ENCODE measurements around the gene CPED1.

DNA sequence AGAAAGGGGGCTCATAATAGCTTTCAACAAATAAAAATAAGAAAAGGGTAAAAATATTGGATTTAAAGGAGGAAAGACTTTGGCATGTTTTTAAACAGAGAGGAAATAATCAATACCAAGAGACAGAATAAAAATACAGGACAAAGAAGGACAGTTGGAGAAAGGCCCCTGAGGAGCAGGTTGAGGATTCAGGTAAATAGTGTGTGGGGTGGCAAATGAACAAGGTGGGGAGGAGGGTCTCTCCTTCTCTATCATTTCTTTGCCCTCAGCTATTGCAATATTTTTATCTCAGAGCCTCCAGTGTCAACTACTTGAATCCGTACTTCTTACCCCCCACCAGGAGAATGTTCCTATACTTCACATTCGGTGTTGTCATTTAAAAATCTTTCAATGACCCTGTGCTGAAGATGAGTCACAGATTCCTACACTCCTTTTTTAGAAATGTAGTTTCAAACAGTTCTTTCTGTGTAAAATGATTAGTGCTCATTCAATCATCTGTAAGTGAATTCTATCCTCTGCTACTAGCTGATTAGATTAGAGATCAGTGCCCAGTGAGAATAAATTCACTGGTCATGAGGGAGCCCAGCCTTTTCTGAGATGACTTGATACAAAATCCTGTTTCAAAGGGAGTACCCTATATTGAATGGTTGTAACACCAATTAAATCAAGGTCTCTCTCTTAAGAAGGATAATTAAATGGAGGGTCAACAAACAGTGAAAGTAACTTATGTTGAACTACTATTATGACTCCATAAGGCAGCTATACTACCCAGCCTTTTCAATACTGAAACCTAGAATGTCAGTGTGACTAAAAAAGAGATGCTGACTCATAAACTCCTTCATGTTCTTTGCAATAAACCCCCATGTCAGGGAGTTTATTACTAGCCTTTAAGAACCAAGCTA is 289.9 kb downstream of the CPED1 start:
- TF ChIP-seq POLR2A (IDR thresholded peaks at IDR 0.05) (no peak), CTCF (IDR thresholded peaks at IDR 0.05) (no peak)

All from tibial nerve (tissue), 3 donors.